Mammary epithelial cell (primary cell): Measurements from ENCODE around the gene SUPT20HL1.

Experiments
- EZH2 ChIP-seq: IDR thresholded peaks from 2 replicates; pipeline ENCODE4 v1.6.1; 2012; ENCODE audit warnings: low read length, inconsistent platforms, borderline replicate concordance
- TF ChIP-seq, protein P1 (sequence below), 2 donors: IDR thresholded peaks in 1 of 2; conservative IDR thresholded peaks in 1 of 2; 2 replicates each; pipeline ENCODE4 v1.5.1; 2011 to 2012; ENCODE audit warnings: inconsistent platforms in 2 of 2, low read length in 2 of 2, mild to moderate bottlenecking in 2 of 2, control low read depth in 1 of 2, low read depth in 1 of 2; ENCODE audit not compliant: insufficient read depth in 1 of 2; ENCODE audit errors: extremely low read depth in 1 of 2

DNA sequence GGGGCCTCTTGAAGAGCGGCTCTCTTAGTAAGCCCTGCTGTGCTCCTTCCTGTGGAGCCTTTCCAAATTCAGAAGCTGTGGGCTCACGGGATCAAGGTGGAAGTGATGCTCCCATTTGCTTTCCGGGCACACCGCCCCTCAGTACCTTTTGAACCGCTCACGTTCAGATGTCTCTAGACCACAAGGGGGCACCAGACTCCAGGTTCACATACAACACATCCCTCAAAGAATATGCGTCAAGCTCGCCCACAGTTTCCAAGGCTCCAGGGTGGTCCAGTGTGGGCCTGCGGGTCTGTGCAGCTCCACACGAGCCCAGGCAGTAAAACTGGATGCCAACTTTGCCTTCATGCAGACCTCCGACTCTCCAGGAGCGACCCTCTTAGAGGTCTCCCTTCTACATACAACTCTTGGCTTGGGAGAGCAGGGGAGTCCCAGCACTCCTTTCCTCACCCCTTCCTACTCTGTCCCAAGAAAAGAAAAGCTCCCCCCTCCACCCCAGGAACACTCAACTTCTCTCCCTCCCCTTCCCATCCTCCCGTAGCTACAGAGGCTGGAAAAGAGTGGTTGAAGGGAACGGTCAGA is 11.0 kb downstream of the SUPT20HL1 start:
- TF ChIP-seq, protein P1, sequence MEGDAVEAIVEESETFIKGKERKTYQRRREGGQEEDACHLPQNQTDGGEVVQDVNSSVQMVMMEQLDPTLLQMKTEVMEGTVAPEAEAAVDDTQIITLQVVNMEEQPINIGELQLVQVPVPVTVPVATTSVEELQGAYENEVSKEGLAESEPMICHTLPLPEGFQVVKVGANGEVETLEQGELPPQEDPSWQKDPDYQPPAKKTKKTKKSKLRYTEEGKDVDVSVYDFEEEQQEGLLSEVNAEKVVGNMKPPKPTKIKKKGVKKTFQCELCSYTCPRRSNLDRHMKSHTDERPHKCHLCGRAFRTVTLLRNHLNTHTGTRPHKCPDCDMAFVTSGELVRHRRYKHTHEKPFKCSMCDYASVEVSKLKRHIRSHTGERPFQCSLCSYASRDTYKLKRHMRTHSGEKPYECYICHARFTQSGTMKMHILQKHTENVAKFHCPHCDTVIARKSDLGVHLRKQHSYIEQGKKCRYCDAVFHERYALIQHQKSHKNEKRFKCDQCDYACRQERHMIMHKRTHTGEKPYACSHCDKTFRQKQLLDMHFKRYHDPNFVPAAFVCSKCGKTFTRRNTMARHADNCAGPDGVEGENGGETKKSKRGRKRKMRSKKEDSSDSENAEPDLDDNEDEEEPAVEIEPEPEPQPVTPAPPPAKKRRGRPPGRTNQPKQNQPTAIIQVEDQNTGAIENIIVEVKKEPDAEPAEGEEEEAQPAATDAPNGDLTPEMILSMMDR (conservative IDR thresholded peaks at IDR 0.05 in 1 of 2, IDR thresholded peaks at IDR 0.05 in 1 of 2; ENCODE audit: extremely low read depth in 1 of 2, insufficient read depth in 1 of 2, low read depth in 1 of 2, low read length in 2 of 2): peak; percentile 77 to 80
- TF ChIP-seq EZH2: no peak
